DMS153 treated with DMSO at 0.1 percent for 48 hours (cell line): ENCODE measurements around the gene CAMKK2.
"Not testable (repeated sequence)": the region's sequence is repeated elsewhere in the genome, so short reads cannot be mapped to it uniquely, and the experiment has no call there.

Experiments used
- DNase-seq: peaks from one replicate; lab custom pipeline; 2025; ENCODE audit not compliant: unreplicated experiment; lab: John Stamatoyannopoulos, UW

CAMKK2 gene

GRCh38 chr12:121280531-121280930 lies 16.0 kb downstream of the CAMKK2 start:
- not testable (repeated sequence) for DNase-seq

GRCh38 chr12:121279507-121279915 lies 17.0 kb downstream of the CAMKK2 start:
- DNase-seq, result no peak

- no peak for DNase-seq
Measured at GRCh38 chr12:121279071-121279375, 17.5 kb downstream of the CAMKK2 start.

- no peak for DNase-seq
Measured at GRCh38 chr12:121278169-121279070, 18.1 kb downstream of the CAMKK2 start.

GRCh38 chr12:121277374-121277759 lies 19.1 kb downstream of the CAMKK2 start:
- DNase-seq, result no peak

- no peak for DNase-seq
Measured at GRCh38 chr12:121274036-121274763, 22.3 kb downstream of the CAMKK2 start.

- DNase-seq, result no peak
Measured at GRCh38 chr12:121273364-121273896, 23.1 kb downstream of the CAMKK2 start.

- DNase-seq, result no peak
Measured at GRCh38 chr12:121267822-121268221, 28.7 kb downstream of the CAMKK2 start.

GRCh38 chr12:121264951-121265515 lies 31.5 kb downstream of the CAMKK2 start:
- no peak for DNase-seq

GRCh38 chr12:121264135-121264534 lies 32.4 kb downstream of the CAMKK2 start:
- no peak for DNase-seq

GRCh38 chr12:121263206-121263935 lies 33.1 kb downstream of the CAMKK2 start:
- no peak for DNase-seq

- DNase-seq, result no peak
Measured at GRCh38 chr12:121261398-121261797, 35.1 kb downstream of the CAMKK2 start.

GRCh38 chr12:121260091-121260490 lies 36.4 kb downstream of the CAMKK2 start:
- DNase-seq, result no peak

GRCh38 chr12:121259074-121259473 lies 37.4 kb downstream of the CAMKK2 start:
- no peak for DNase-seq

- not testable (repeated sequence) for DNase-seq
Measured at GRCh38 chr12:121257704-121258449, 38.6 kb downstream of the CAMKK2 start.

- no peak for DNase-seq
Measured at GRCh38 chr12:121255433-121255832, 41.1 kb downstream of the CAMKK2 start.

GRCh38 chr12:121253638-121254335 lies 42.7 kb downstream of the CAMKK2 start:
- no peak for DNase-seq

GRCh38 chr12:121252712-121253345 lies 43.7 kb downstream of the CAMKK2 start:
- no peak for DNase-seq

- no peak for DNase-seq
Measured at GRCh38 chr12:121251838-121252237, 44.7 kb downstream of the CAMKK2 start.
